ENCODE results near the gene WWP2. TPM values are rescaled to one million over a fixed set of nuclear protein-coding genes. Genes with fewer than 3 reads are reported as not detected.

Gene WWP2
- total RNA-seq, 6 donors from 2014 or later, result 59.5 to 125 (median 82.3) TPM

- ATAC-seq (ENCODE audit: low FRiP score in 2 of 2) (no peak), DNase-seq (no peak)
- peaks cover 5 to 16% (median 9%) of the 10 kb centered on the region in 4 donors for H3K4me1 ChIP-seq
- H3K9me3 ChIP-seq, result no peaks in the 10 kb centered on the region
- peaks cover 25 to 96% (median 83%) of the 10 kb centered on the region in 4 donors for H3K36me3 ChIP-seq
- no peaks in the 10 kb centered on the region for H3K27me3 ChIP-seq
- H3K27ac ChIP-seq, result no peak overlapping the region
- WGBS, 2 donors, result 93 to 97% methylated on average over 11 of the region's 11 CpGs
- TF ChIP-seq EP300 (IDR thresholded peaks at IDR 0.05) (no peak), POLR2A (IDR thresholded peaks at IDR 0.05) (no peak), POLR2AphosphoS5 (IDR thresholded peaks at IDR 0.05) (no peak), CTCF (IDR thresholded peaks at IDR 0.05) (no peak)
- no peak overlapping the region for H3K4me3 ChIP-seq
Measured at GRCh38 chr16:69745232-69745612, 16.9 kb upstream of the WWP2 start.

- no peak for ATAC-seq (ENCODE audit: low FRiP score in 2 of 2)
- no peak for TF ChIP-seq POLR2A (IDR thresholded peaks at IDR 0.05)
- TF ChIP-seq POLR2AphosphoS5 (IDR thresholded peaks at IDR 0.05), result no peak
- no peak for TF ChIP-seq EP300 (IDR thresholded peaks at IDR 0.05)
- TF ChIP-seq CTCF (IDR thresholded peaks at IDR 0.05), result no peak
- 89 to 92% methylated on average over 8 to 10 of the region's 10 CpGs for WGBS, 2 donors
- peaks cover 5 to 16% (median 9%) of the 10 kb centered on the region in 4 donors for H3K4me1 ChIP-seq
- no peak overlapping the region for H3K27ac ChIP-seq
- H3K4me3 ChIP-seq, result no peak overlapping the region
- peaks cover 32 to 96% (median 82%) of the 10 kb centered on the region in 4 donors for H3K36me3 ChIP-seq
- no peaks in the 10 kb centered on the region for H3K27me3 ChIP-seq
- H3K9me3 ChIP-seq, result no peaks in the 10 kb centered on the region
- no peak for DNase-seq
Measured at GRCh38 chr16:69745959-69746358, 16.2 kb upstream of the WWP2 start.

- DNase-seq, result no peak
- no peak overlapping the region for H3K4me3 ChIP-seq
- H3K9me3 ChIP-seq, result no peaks in the 10 kb centered on the region
- 92 to 95% methylated on average over 8 of the region's 8 CpGs for WGBS, 2 donors
- no peaks in the 10 kb centered on the region for H3K27me3 ChIP-seq
- peaks cover 36 to 96% (median 76%) of the 10 kb centered on the region in 4 donors for H3K36me3 ChIP-seq
- H3K4me1 ChIP-seq, result peaks cover 0 to 5% (median 0%) of the 10 kb centered on the region in 4 donors
- no peak for TF ChIP-seq CTCF (IDR thresholded peaks at IDR 0.05)
- no peak for TF ChIP-seq EP300 (IDR thresholded peaks at IDR 0.05)
- TF ChIP-seq POLR2AphosphoS5 (IDR thresholded peaks at IDR 0.05), result no peak
- TF ChIP-seq POLR2A (IDR thresholded peaks at IDR 0.05), result no peak
- no peak overlapping the region for H3K27ac ChIP-seq
- no peak for ATAC-seq (ENCODE audit: low FRiP score in 2 of 2)
Measured at GRCh38 chr16:69747115-69747514, 15.0 kb upstream of the WWP2 start.

GRCh38 chr16:69748694-69749345, 13.3 kb upstream of the WWP2 start:
- peaks cover 36 to 85% (median 64%) of the 10 kb centered on the region in 4 donors for H3K36me3 ChIP-seq
- H3K4me3 ChIP-seq, result no peak overlapping the region
- ATAC-seq (ENCODE audit: low FRiP score in 2 of 2) (no peak), DNase-seq (peak in 1 of 2 donors; percentile 52)
- peaks cover 7 to 16% (median 13%) of the 10 kb centered on the region in 4 donors for H3K4me1 ChIP-seq
- TF ChIP-seq POLR2A (IDR thresholded peaks at IDR 0.05), result no peak
- TF ChIP-seq POLR2AphosphoS5 (IDR thresholded peaks at IDR 0.05), result no peak
- TF ChIP-seq EP300 (IDR thresholded peaks at IDR 0.05), result no peak
- TF ChIP-seq CTCF (IDR thresholded peaks at IDR 0.05), result no peak
- no peaks in the 10 kb centered on the region for H3K27me3 ChIP-seq
- no peak overlapping the region for H3K27ac ChIP-seq
- H3K9me3 ChIP-seq, result no peaks in the 10 kb centered on the region
- 91 to 93% methylated on average over 18 to 20 of the region's 20 CpGs for WGBS, 2 donors

GRCh38 chr16:69754143-69754468, 8.0 kb upstream of the WWP2 start:
- DNase-seq (no peak), ATAC-seq (ENCODE audit: low FRiP score in 2 of 2) (no peak)
- Histone ChIP-seq H3K27me3 (no peaks in the 10 kb centered on the region), H3K27ac (peak overlapping the region; percentile 77 to 86 (median 82)), H3K9me3 (no peaks in the 10 kb centered on the region), H3K36me3 (peaks cover 3 to 32% (median 24%) of the 10 kb centered on the region in 4 donors), H3K4me1 (peaks cover 11 to 24% (median 19%) of the 10 kb centered on the region in 4 donors), H3K4me3 (peak overlapping the region; percentile 84 to 94 (median 86))
- WGBS, 2 donors, result 18 to 20% methylated on average over 4 of the region's 4 CpGs
- TF ChIP-seq EP300 (IDR thresholded peaks at IDR 0.05), result no peak
- TF ChIP-seq POLR2AphosphoS5 (IDR thresholded peaks at IDR 0.05), result no peak
- TF ChIP-seq CTCF (IDR thresholded peaks at IDR 0.05), result no peak
- TF ChIP-seq POLR2A (IDR thresholded peaks at IDR 0.05), result no peak

Measured in upper lobe of left lung (tissue), 6 donors.